Activated naive CD8-positive, alpha-beta T cell treated with anti-CD3 and anti-CD28 coated beads, Interleukin-2, amount 50 U/mL, for 24 hours (primary cell): ENCODE data around the gene AMY2A.
"Not testable (repeated sequence)": the region's sequence is repeated elsewhere in the genome, so short reads cannot be mapped to it uniquely, and the experiment has no call there.

ENCODE experiments used
- ATAC-seq: fragments of 150-1000 bp; cut with Tn5 transposase; one replicate; pipeline ENCODE4 v1.10.0; 2021
- DNase-seq: peaks from one replicate; pipeline ENCODE4 v3.0.0; 2021
- H3K27ac Mint-ChIP-seq: one replicate; pipeline ENCODE4 v1.8.0; 2021; ENCODE audit warnings: mild to moderate bottlenecking, mixed read lengths
- H3K27me3 Mint-ChIP-seq: one replicate; pipeline ENCODE4 v1.8.0; 2021; ENCODE audit warnings: mixed read lengths
- H3K36me3 Mint-ChIP-seq: one replicate; pipeline ENCODE4 v1.8.0; 2021; ENCODE audit warnings: low read depth, mixed read lengths
- H3K4me1 Mint-ChIP-seq: one replicate; pipeline ENCODE4 v1.8.0; 2021; ENCODE audit warnings: mixed read lengths
- H3K4me3 Mint-ChIP-seq: one replicate; pipeline ENCODE4 v1.8.0; 2021; ENCODE audit warnings: mild to moderate bottlenecking, moderate library complexity, mixed read lengths
- H3K9me3 Mint-ChIP-seq: one replicate; pipeline ENCODE4 v1.8.0; 2021; ENCODE audit warnings: mixed read lengths

Gene AMY2A

DNA sequence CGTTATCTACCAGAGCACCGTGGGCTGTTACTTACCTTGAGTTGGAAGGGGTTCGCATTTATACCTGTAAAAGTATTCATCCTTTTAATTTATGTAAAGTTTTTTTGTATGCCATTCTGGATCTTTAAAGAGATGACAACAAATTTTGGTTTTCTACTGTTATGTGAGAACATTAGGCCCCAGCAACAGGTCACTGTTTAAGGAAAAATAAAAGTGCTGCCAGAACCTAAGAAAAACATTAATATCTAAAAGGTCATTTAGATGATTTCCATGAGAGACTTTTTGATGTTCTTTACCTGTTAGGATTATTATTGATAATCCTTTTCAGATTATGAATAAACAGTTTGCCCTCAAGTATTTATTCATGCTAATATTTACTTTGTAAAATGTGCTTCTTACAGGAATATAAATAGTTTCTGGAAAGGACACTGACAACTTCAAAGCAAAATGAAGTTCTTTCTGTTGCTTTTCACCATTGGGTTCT lies at the start of gene AMY2A:
AMY2A (plus strand) TSS at position 434 of the 484 bp plus-strand sequence; CDS start at position 448, 14 bp downstream.
- H3K27me3 Mint-ChIP-seq, H3K4me1 Mint-ChIP-seq, ATAC-seq, DNase-seq, H3K4me3 Mint-ChIP-seq, H3K9me3 Mint-ChIP-seq, H3K27ac Mint-ChIP-seq, H3K36me3 Mint-ChIP-seq: not testable (repeated sequence)

- H3K4me1 Mint-ChIP-seq = no peaks in the 10 kb centered on the region
- peaks cover 15% of the 10 kb centered on the region for H3K36me3 Mint-ChIP-seq
- H3K4me3 Mint-ChIP-seq = no peak overlapping the region
- H3K27ac Mint-ChIP-seq = no peak overlapping the region
- DNase-seq (no peak), ATAC-seq (no peak)
- no peaks in the 10 kb centered on the region for H3K9me3 Mint-ChIP-seq
- no peaks in the 10 kb centered on the region for H3K27me3 Mint-ChIP-seq
These were observed 47.7 kb upstream of the AMY2A start for GRCh38 chr1:103569493-103569892.

DNA sequence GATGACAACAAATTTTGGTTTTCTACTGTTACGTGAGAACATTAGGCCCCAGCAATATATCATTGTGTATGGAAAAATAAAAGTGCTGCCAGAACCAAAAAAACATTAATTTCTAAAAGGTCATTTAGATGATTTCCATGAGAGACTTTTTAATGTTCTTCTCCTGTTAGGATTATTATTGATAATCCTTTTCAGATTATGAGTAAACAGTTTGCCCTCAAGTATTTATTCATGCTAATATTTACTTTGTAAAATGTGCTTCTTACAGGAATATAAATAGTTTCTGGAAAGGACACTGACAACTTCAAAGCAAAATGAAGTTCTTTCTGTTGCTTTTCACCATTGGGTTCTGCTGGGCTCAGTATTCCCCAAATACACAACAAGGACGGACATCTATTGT lies 45.9 kb upstream of the AMY2A start, which contains the start of gene AMY2B:
AMY2B (plus strand) TSS at position 301 of the 400 bp plus-strand sequence; CDS start at position 315, 14 bp downstream.
- peaks cover 15% of the 10 kb centered on the region for H3K36me3 Mint-ChIP-seq
- not testable (repeated sequence) for H3K4me1 Mint-ChIP-seq, H3K9me3 Mint-ChIP-seq, ATAC-seq, DNase-seq, H3K27ac Mint-ChIP-seq, H3K4me3 Mint-ChIP-seq, H3K27me3 Mint-ChIP-seq

- peaks cover 3% of the 10 kb centered on the region for H3K4me1 Mint-ChIP-seq
- no peaks in the 10 kb centered on the region for H3K9me3 Mint-ChIP-seq
- H3K4me3 Mint-ChIP-seq = no peak overlapping the region
- ATAC-seq (no peak), DNase-seq (no peak)
- peaks cover 12% of the 10 kb centered on the region for H3K36me3 Mint-ChIP-seq
- no peaks in the 10 kb centered on the region for H3K27me3 Mint-ChIP-seq
- H3K27ac Mint-ChIP-seq = no peak overlapping the region
These were observed 41.2 kb upstream of the AMY2A start for GRCh38 chr1:103576065-103576464.

GRCh38 chr1:103576784-103577183 lies 40.4 kb upstream of the AMY2A start:
- peaks cover 12% of the 10 kb centered on the region for H3K36me3 Mint-ChIP-seq
- not testable (repeated sequence) for H3K4me1 Mint-ChIP-seq

GRCh38 chr1:103582464-103582863 lies 34.8 kb upstream of the AMY2A start:
- H3K36me3 Mint-ChIP-seq = peaks cover 6% of the 10 kb centered on the region
- no peak overlapping the region for H3K27ac Mint-ChIP-seq
- no peak for ATAC-seq
- H3K4me3 Mint-ChIP-seq = no peak overlapping the region
- no peaks in the 10 kb centered on the region for H3K4me1 Mint-ChIP-seq
- H3K9me3 Mint-ChIP-seq = no peaks in the 10 kb centered on the region
- no peak for DNase-seq
- H3K27me3 Mint-ChIP-seq = no peaks in the 10 kb centered on the region

More at GRCh38 chr1:103576784-103577183, 40.4 kb upstream of the AMY2A start:
- not testable (repeated sequence) for H3K27ac Mint-ChIP-seq, H3K27me3 Mint-ChIP-seq, H3K4me3 Mint-ChIP-seq, DNase-seq, ATAC-seq, H3K9me3 Mint-ChIP-seq

DNA sequence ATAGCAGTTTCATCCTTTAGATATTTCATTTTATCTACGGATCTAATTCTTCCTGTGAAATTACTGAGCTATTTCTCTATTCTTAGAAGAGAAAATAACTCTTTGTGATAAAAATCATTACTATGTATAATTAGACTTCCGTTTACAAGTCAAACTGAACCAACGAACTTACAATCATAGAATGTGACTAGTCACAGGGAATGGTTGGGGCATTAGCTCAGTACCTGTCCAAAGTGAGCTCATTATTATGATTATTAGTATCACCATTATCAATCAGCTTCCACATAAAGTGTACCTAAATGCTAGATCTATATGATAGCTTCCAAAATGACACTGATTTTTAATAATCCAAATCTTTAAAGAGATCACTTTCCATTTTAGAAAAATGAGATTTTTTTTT lies 33.3 kb upstream of the AMY2A start:
- no peak for DNase-seq
- Mint-ChIP-seq H3K4me3 (no peak overlapping the region), H3K27me3 (no peaks in the 10 kb centered on the region), H3K27ac (no peak overlapping the region), H3K36me3 (no peaks in the 10 kb centered on the region), H3K9me3 (peaks cover 3% of the 10 kb centered on the region), H3K4me1 (no peaks in the 10 kb centered on the region)
- no peak for ATAC-seq

- ATAC-seq (no peak), DNase-seq (no peak)
- no peak overlapping the region for H3K4me3 Mint-ChIP-seq
- no peak overlapping the region for H3K27ac Mint-ChIP-seq
- no peaks in the 10 kb centered on the region for H3K4me1 Mint-ChIP-seq
- H3K27me3 Mint-ChIP-seq = no peaks in the 10 kb centered on the region
- no peaks in the 10 kb centered on the region for H3K36me3 Mint-ChIP-seq
- H3K9me3 Mint-ChIP-seq = peaks cover 6% of the 10 kb centered on the region
These were observed 32.7 kb upstream of the AMY2A start for GRCh38 chr1:103584537-103584936.

GRCh38 chr1:103602740-103603139 lies 14.5 kb upstream of the AMY2A start:
- not testable (repeated sequence) for H3K36me3 Mint-ChIP-seq, DNase-seq, H3K27me3 Mint-ChIP-seq, H3K27ac Mint-ChIP-seq, H3K9me3 Mint-ChIP-seq, H3K4me1 Mint-ChIP-seq, ATAC-seq, H3K4me3 Mint-ChIP-seq

- H3K9me3 Mint-ChIP-seq = no peaks in the 10 kb centered on the region
- no peaks in the 10 kb centered on the region for H3K36me3 Mint-ChIP-seq
- no peak overlapping the region for H3K27ac Mint-ChIP-seq
- no peaks in the 10 kb centered on the region for H3K4me1 Mint-ChIP-seq
- no peak overlapping the region for H3K4me3 Mint-ChIP-seq
- ATAC-seq = no peak
- H3K27me3 Mint-ChIP-seq = no peaks in the 10 kb centered on the region
- DNase-seq = no peak
These were observed 865 bp upstream of the AMY2A start for GRCh38 chr1:103616362-103616761.

DNA sequence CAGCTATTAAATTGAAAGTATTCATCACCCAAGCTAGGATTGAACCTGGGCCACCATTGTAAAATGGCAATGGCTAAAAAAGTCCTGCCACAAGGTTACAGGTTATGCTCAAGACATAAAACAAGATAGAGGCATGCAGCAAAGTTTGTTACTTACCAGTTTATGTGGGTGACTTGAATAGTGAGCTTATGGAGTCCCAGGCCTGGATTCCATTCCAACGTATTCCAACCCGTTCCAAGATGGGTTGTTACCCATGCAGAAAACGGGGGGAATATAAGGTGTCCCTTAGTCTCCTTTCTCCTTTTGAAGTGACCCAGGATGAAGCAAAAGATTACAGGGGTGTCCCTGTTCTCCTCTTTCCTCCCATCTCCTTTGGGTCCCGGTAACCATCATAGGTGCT lies 10.2 kb downstream of the AMY2A start:
- H3K4me3 Mint-ChIP-seq, H3K4me1 Mint-ChIP-seq, H3K27ac Mint-ChIP-seq, H3K9me3 Mint-ChIP-seq, ATAC-seq, H3K27me3 Mint-ChIP-seq, DNase-seq, H3K36me3 Mint-ChIP-seq: not testable (repeated sequence)

DNA sequence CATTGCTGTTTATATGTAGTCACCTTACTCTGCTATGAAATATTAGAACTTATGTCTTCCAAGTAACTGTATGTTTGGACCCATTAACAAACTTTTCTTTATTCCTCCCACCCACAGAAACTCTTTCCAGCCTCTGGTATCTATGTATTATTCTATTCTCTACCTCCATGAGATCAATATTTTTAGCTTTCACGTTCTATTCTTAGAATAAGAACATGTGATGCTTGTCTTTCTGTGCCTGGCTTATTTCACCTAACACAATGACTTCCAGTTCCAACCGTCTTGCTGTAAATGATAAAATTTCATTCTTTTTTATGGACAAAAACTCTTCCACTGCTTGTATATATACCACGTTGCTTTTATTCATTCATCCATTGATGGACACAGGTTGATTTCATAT lies 24.0 kb downstream of the AMY2A start:
- not testable (repeated sequence) for H3K27me3 Mint-ChIP-seq, ATAC-seq, DNase-seq, H3K9me3 Mint-ChIP-seq, H3K4me3 Mint-ChIP-seq, H3K4me1 Mint-ChIP-seq, H3K27ac Mint-ChIP-seq, H3K36me3 Mint-ChIP-seq

GRCh38 chr1:103643908-103644307 lies 26.7 kb downstream of the AMY2A start:
- H3K27me3 Mint-ChIP-seq, H3K27ac Mint-ChIP-seq, H3K36me3 Mint-ChIP-seq, H3K9me3 Mint-ChIP-seq, ATAC-seq, H3K4me3 Mint-ChIP-seq, H3K4me1 Mint-ChIP-seq, DNase-seq: not testable (repeated sequence)

- H3K4me3 Mint-ChIP-seq, ATAC-seq, H3K27me3 Mint-ChIP-seq, DNase-seq, H3K4me1 Mint-ChIP-seq, H3K9me3 Mint-ChIP-seq, H3K36me3 Mint-ChIP-seq, H3K27ac Mint-ChIP-seq: not testable (repeated sequence)
These were observed 33.1 kb downstream of the AMY2A start for GRCh38 chr1:103650305-103650704.

DNA sequence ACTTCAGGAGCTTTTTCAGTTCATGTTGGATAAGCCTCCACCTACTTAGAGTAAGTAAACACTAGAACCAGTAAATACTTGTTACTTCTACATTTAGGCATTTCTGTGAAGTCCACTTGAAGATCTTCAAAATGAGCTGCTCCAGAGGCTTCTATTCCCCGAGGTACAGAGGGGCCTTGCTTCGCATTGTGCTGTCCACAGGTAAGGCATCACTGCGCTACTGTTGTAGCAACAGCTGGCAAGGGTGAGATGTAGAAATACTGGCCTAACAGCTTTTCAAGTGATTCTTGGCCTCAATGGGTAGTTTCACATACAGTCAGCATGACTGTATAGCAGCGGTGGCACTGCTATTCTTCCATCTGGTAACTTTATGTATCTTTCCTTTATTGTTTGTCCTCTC lies 33.7 kb downstream of the AMY2A start:
- not testable (repeated sequence) for H3K9me3 Mint-ChIP-seq, H3K4me3 Mint-ChIP-seq, ATAC-seq, H3K27me3 Mint-ChIP-seq, DNase-seq, H3K4me1 Mint-ChIP-seq, H3K36me3 Mint-ChIP-seq, H3K27ac Mint-ChIP-seq

- DNase-seq, H3K36me3 Mint-ChIP-seq, H3K4me1 Mint-ChIP-seq, H3K27ac Mint-ChIP-seq, ATAC-seq, H3K27me3 Mint-ChIP-seq, H3K9me3 Mint-ChIP-seq, H3K4me3 Mint-ChIP-seq: not testable (repeated sequence)
These were observed 36.9 kb downstream of the AMY2A start for GRCh38 chr1:103654133-103654532.
